GM18520 (cell line): ENCODE results near the gene HDGF.

Source experiments
- ATAC-seq: cut with Tn5 transposase; IDR thresholded peaks from one replicate; pipeline ENCODE4 v1.9.1; 2021; ENCODE audit not compliant: unreplicated experiment

The HDGF gene

DNA sequence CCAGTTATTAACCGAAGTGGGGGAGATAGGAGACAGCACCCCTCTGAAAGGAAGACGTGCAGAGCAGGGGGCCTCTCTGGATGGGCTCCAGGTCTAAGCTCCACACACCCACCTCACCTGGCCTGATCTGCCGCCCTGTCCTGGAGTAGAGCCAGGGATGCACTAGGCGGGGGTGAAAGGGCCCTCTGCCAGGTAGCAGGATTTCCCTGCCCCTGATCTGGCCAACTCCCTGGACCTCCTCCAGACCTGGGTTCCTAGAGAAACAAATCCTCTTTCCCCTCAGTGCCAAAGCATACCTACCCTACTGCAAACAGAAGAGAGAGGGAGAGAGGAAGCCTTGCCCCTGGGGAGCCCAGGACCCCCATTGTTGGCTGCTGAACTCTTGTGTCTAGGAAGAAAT lies 48.1 kb downstream of the HDGF start:
- no peak for ATAC-seq

DNA sequence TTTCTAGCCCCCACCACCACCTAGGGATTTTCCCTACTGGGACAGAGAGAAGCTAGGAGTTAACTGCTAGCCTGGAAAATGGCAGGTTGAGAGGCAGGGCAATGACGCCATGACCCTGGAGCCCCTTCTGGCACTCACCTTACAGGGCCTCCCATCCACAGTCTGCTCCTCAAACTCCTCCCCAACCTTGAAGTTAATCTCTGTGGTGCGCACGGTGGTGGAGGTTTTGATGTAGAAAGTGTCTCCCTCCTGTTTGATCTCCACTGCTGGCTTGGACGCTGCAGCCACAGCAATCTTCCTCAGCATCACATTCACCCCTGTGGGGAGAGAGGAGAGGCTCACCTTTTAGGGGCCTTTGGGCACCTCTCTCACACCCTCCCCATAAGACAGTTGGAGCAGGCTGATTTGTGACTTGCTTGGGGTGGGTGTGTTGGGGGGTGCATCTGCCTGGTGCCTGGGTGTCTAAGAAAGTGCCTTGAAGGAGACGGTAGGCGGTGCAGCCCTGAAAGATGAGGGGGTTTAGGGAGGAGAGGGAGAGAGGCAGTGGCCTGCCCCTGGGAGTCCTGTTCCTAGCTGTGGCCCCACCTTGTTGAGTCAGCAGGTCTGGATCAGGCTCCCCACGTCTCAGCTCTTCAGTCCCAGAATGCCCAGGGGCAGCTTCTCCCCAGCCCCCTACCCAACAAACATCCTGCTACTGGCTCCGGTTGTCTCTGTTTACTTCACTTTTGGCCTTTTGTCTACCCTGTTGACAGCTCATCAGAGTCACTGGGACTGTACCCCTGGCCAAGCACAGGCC lies 50.5 kb downstream of the HDGF start:
- ATAC-seq, result no peak

DNA sequence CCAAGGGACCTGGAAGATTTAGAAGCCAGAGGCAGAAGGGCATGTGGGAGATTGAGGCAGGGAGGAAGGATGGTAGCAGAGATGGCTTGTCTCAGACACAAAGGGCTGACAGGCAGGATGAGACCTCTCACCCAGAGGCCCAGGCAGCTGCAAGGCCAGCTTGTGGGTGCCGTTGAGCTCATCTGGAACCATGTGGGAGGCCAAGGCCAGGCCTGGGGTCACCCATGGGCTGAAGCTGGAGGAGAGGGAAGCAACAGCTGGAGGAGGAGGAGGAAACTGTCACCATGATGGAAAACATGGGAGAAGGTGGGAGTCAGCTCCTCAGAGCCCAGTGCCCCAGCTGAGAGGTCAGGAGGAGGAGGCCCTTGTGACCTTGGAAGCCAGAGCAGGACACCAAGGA lies 52.5 kb downstream of the HDGF start:
- no peak for ATAC-seq

- ATAC-seq, result no peak
These were observed 54.0 kb downstream of the HDGF start for GRCh38 chr1:156697481-156697880.

GRCh38 chr1:156696755-156697154 lies 54.7 kb downstream of the HDGF start:
- no peak for ATAC-seq

DNA sequence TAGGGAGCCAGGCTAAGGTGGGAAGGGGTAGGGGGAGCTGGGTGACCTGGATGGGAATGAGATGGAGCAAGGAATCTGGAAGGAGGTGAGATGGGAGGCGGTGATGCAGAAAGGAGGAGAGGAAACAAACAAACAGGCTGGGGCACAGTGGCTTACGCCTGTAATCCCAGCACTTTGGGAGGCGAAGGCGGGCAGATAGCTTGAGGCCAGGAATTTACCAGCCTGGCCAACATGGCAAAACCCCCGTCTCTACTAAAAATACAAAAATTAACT lies 56.8 kb downstream of the HDGF start:
- ATAC-seq, result no peak

DNA sequence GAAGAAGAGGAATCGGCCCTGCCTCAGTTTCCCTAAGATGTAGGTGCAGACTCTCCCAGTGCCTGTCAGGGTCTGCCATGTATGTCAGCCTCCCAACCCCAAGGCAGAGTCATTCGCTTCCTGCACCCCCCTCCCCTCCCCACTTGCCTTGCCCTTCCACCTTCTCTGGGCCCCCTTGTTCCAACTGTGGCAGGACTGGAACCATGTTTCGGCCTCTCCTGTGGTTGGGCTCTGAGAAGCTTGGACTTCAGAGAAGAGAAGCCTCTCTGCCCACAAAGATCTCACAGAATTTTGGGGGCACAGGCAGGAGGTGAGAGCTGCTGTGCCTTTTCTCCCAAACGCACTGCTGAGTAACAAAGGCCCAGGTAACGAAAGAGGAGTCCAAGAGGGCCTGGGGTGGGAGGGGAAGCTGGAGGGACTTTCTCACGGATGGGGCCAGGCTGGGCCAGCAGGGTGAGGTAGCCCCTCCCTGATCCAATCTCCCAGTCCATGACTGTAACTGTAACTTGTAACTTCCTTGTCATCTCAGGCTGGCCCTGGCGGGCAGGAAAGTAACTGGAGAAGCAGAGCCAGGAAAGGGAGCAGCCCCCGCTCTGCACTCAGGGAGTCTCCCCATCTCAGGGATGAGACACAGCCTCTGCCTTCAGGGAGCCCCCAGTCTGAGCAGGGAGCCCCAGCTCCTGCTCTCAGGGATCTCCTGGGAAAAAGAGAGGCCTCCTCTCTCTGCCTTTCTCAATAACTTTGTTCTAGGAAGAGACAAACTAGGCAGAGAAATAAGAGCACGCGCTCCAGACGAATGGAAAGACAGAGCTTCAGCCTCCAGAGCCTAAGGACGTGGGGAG lies 57.4 kb downstream of the HDGF start:
- no peak for ATAC-seq

GRCh38 chr1:156692925-156693847 lies 58.3 kb downstream of the HDGF start:
- no peak for ATAC-seq

DNA sequence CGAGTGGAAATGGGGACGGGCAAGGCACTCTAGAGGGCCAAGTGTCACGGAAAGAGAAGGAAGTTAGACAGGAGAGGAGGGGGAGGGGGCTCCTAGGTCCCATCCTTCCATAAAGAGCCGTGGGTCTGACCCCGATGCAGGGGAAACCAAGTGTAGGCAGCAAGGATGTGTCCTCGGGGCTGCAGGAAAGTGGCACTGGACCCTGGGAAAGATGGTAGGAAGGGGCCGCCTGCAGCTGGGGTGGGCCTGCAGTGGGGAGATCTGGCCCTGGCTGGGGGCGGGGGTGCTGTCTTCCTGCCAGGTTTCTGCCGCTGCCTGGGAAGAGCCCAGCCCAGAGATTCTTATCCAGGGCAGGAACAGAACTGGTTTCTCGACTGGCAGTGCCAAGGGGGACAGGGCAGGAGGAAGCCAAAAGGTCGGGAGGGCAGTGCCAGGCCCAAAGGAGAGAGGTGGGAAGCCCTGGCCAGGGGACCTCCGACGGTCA lies 59.0 kb downstream of the HDGF start:
- no peak for ATAC-seq
